ENCODE results near the gene TNIP1. TPM values are rescaled to one million over a fixed set of nuclear protein-coding genes. Genes with fewer than 3 reads are reported as not detected.

TNIP1 gene, protein sequence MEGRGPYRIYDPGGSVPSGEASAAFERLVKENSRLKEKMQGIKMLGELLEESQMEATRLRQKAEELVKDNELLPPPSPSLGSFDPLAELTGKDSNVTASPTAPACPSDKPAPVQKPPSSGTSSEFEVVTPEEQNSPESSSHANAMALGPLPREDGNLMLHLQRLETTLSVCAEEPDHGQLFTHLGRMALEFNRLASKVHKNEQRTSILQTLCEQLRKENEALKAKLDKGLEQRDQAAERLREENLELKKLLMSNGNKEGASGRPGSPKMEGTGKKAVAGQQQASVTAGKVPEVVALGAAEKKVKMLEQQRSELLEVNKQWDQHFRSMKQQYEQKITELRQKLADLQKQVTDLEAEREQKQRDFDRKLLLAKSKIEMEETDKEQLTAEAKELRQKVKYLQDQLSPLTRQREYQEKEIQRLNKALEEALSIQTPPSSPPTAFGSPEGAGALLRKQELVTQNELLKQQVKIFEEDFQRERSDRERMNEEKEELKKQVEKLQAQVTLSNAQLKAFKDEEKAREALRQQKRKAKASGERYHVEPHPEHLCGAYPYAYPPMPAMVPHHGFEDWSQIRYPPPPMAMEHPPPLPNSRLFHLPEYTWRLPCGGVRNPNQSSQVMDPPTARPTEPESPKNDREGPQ
- total RNA-seq, result 259 TPM
- 10 to 100 TPM; 46.9 to 71.5 (median 59.8) TPM for polyA plus RNA-seq

DNA sequence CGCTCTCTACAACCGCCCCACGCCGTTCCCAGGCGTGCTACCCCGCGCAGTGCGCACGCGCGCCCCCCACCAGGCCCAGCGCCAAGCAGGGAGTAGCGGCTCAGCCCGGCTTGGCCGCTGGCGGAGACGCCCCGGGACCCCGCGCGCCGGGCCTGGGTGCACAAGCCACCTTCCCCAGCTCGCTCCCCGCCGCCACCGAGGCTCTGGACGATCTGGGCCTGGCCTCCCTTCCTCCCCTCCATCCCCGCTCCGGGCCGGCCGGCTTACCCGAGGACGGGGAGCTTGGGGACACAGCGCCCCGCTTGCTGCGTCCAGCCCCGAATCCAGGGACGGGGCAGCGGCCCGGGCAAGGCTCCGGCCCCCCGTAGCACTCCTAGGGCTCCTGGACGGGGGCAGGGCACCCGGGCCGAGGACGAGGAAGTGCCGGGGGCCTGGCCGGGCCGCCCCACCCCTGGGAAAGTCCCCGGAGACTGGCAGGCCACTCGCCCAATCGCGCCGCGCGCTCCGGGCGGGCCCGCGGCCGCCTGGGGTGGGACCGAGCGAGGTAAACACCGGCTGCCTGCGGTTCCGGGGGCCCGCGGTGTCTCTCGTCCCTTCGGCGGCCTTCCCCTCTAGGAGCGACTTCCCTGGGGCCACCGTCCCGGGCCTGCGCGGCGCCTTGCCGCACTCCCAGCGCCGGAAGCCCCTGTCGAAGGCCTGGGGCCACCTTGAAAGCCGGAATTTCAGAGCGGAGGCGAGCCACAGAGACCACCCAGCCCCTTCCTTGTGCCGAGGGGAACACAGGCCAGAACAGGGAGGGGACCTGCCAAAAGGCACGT, at the start of gene TNIP1:
Gene TNIP1 (minus strand): TSS at position 422 of the 818 bp plus-strand sequence. CDS start 15,939 bp downstream, outside the sequence.
- H3K27me3 ChIP-seq (ENCODE audit: control insufficient read depth, insufficient read depth, low read length), result no peaks in the 10 kb centered on the region
- DNase-seq (peak; percentile 90 to 95 (median 93)), ATAC-seq (ENCODE audit: low read depth in 2 of 2) (peak; percentile 83 to 85)
- peak within 1 kb of the TSS; percentile 98 for H3K27ac ChIP-seq (ENCODE audit: insufficient read depth, low read length, poor library complexity, severe bottlenecking)
- no peaks in the 10 kb centered on the region for H3K9me3 Mint-ChIP-seq
- no peaks in the 10 kb centered on the region for H3K9me3 ChIP-seq (ENCODE audit: control insufficient read depth in 2 of 2, low read length in 2 of 2)
- peaks cover 89% of the 10 kb centered on the region for H3K4me1 ChIP-seq (ENCODE audit: control insufficient read depth, insufficient read depth, low read length, poor library complexity, severe bottlenecking)
- peak within 1 kb of the TSS; percentile 99 for H3K4me3 ChIP-seq (ENCODE audit: low read depth, low read length)
- H3K4me1 Mint-ChIP-seq, result peaks cover 36 to 87% (median 71%) of the 10 kb centered on the region in 4 donors
- peak within 1 kb of the TSS; percentile 92 to 96 (median 94) for H3K4me3 Mint-ChIP-seq
- H3K27me3 Mint-ChIP-seq, result no peaks in the 10 kb centered on the region
- H3K36me3 Mint-ChIP-seq, result peaks cover 18% of the 10 kb centered on the region
- H3K36me3 ChIP-seq (ENCODE audit: control insufficient read depth, insufficient read depth, low read length), result peaks cover 4% of the 10 kb centered on the region
- peak within 1 kb of the TSS; percentile 89 to 99 (median 95) for H3K27ac Mint-ChIP-seq

DNA sequence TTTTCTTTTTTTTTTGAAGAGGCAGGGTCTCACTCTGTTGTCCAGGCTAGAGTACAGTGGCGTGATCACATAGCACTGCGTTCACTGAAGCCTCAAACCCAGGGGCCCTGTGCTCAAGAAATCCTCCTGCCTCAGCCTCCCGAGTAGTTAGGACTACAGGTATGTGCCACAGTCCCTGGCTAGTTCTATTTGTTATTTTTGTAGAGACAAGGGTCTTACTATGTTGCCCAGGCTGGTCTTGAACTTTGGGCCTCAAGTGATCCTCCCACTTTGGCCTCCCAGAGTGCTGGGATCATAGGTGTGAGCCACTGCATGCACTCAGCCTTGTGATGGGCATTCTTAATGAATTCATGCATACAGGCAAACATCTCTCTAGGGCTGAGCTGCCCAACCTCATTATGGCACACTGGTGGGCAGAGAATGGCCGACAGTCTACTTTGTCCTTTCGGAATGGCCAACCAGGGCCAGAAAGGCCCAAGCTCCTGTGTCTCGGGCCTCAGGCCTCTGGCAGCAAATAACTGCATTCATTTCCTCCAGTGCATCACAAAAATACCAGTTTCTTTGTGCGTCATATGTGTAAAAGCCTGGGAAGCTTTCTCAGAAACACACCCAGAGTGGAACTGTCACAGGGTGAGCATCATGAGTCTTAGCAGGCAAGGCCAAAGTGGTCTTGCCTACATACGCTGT, 49.5 kb upstream of the TNIP1 start:
- Mint-ChIP-seq H3K36me3 (peaks cover 72% of the 10 kb centered on the region), H3K9me3 (no peaks in the 10 kb centered on the region), H3K4me1 (peaks cover 17 to 68% (median 44%) of the 10 kb centered on the region in 4 donors), H3K4me3 (no peak overlapping the region), H3K27ac (peak overlapping the region; percentile 90 to 98 (median 93)), H3K27me3 (no peaks in the 10 kb centered on the region)
- peaks cover 24% of the 10 kb centered on the region for H3K4me1 ChIP-seq (ENCODE audit: control insufficient read depth, insufficient read depth, low read length, poor library complexity, severe bottlenecking)
- ATAC-seq (ENCODE audit: low read depth in 2 of 2) (no peak), DNase-seq (no peak)
- no peak overlapping the region for H3K4me3 ChIP-seq (ENCODE audit: low read depth, low read length)
- peak overlapping the region; percentile 58 for H3K27ac ChIP-seq (ENCODE audit: insufficient read depth, low read length, poor library complexity, severe bottlenecking)
- no peaks in the 10 kb centered on the region for H3K27me3 ChIP-seq (ENCODE audit: control insufficient read depth, insufficient read depth, low read length)
- peaks cover 97% of the 10 kb centered on the region for H3K36me3 ChIP-seq (ENCODE audit: control insufficient read depth, insufficient read depth, low read length)
- no peaks in the 10 kb centered on the region for H3K9me3 ChIP-seq (ENCODE audit: control insufficient read depth in 2 of 2, low read length in 2 of 2)

DNA sequence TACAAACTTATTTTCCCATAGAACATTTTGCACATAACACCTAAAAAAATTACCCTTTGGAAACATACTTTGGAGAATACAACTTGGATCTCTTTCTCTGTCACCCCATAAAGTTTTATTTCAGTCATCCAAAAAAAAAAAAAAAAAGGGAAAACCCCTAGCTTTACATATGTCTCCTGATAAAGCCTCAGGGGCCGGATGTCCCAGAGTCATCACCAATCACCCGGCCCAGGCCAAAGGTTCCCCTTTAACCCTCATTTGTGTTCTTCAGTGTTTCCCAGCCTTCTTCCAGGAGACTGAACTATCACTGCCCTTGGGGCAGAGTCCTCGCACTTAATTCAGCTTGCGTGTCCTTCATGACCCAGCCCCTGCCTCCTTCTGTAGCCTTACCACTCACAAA, 48.0 kb upstream of the TNIP1 start:
- Mint-ChIP-seq H3K4me3 (no peak overlapping the region), H3K36me3 (peaks cover 69% of the 10 kb centered on the region), H3K27me3 (no peaks in the 10 kb centered on the region), H3K9me3 (no peaks in the 10 kb centered on the region), H3K4me1 (peaks cover 18 to 70% (median 43%) of the 10 kb centered on the region in 4 donors), H3K27ac (peak overlapping the region in 2 of 3 donors; percentile 90 to 92)
- no peaks in the 10 kb centered on the region for H3K27me3 ChIP-seq (ENCODE audit: control insufficient read depth, insufficient read depth, low read length)
- peaks cover 24% of the 10 kb centered on the region for H3K4me1 ChIP-seq (ENCODE audit: control insufficient read depth, insufficient read depth, low read length, poor library complexity, severe bottlenecking)
- peaks cover 95% of the 10 kb centered on the region for H3K36me3 ChIP-seq (ENCODE audit: control insufficient read depth, insufficient read depth, low read length)
- H3K9me3 ChIP-seq (ENCODE audit: control insufficient read depth in 2 of 2, low read length in 2 of 2), result no peaks in the 10 kb centered on the region
- no peak for ATAC-seq (ENCODE audit: low read depth in 2 of 2)
- H3K4me3 ChIP-seq (ENCODE audit: low read depth, low read length), result no peak overlapping the region
- no peak for DNase-seq
- H3K27ac ChIP-seq (ENCODE audit: insufficient read depth, low read length, poor library complexity, severe bottlenecking), result no peak overlapping the region

DNA sequence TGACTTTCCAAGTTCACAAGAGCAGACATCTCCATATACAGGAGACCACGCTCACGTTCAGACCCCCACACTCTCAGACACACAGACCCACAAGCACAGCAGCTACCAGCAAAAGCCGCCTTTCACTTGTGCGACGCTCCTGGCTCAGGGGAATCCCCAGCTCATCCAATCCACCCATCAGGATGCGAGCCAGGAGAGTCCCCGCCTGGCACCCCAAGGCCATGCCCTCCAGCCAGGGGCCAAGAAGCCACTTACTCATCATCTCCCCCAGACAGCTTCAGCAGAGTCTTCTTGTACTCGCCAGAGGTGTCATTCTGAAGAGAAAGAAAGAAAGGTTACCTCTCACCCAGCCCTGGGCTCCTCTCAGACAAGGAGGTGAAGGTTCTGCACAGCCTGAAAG, 47.1 kb upstream of the TNIP1 start:
- H3K36me3 ChIP-seq (ENCODE audit: control insufficient read depth, insufficient read depth, low read length), result peaks cover 95% of the 10 kb centered on the region
- no peak overlapping the region for H3K27ac ChIP-seq (ENCODE audit: insufficient read depth, low read length, poor library complexity, severe bottlenecking)
- H3K4me3 ChIP-seq (ENCODE audit: low read depth, low read length), result no peak overlapping the region
- H3K9me3 ChIP-seq (ENCODE audit: control insufficient read depth in 2 of 2, low read length in 2 of 2), result no peaks in the 10 kb centered on the region
- no peaks in the 10 kb centered on the region for H3K27me3 ChIP-seq (ENCODE audit: control insufficient read depth, insufficient read depth, low read length)
- DNase-seq (no peak), ATAC-seq (ENCODE audit: low read depth in 2 of 2) (no peak)
- Mint-ChIP-seq H3K27ac (peak overlapping the region; percentile 33 to 90 (median 81)), H3K9me3 (no peaks in the 10 kb centered on the region), H3K36me3 (peaks cover 60% of the 10 kb centered on the region), H3K4me3 (no peak overlapping the region), H3K27me3 (no peaks in the 10 kb centered on the region), H3K4me1 (peaks cover 18 to 62% (median 39%) of the 10 kb centered on the region in 4 donors)
- H3K4me1 ChIP-seq (ENCODE audit: control insufficient read depth, insufficient read depth, low read length, poor library complexity, severe bottlenecking), result peaks cover 24% of the 10 kb centered on the region

DNA sequence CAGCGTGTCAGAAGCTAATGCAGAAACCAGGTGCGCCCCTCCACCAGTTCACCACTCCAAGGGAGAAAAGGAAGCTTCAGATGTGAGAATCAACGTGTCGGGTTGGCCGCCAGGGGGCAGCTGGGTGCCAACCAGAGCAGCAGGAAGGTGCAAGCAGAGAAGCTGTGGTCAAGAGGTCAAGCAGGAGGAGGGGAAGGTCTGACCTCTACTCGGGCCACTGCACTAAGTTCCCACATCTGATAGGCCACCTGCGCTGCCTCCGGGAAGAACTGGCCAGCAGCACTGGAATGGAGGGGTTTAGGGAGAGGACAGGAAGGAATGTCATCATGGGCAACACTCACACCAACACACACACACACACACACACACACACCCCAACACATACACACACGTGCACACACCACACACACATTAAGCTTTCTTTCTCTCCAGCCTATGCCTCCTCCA, 45.4 kb upstream of the TNIP1 start:
- H3K9me3 Mint-ChIP-seq, result no peaks in the 10 kb centered on the region
- no peaks in the 10 kb centered on the region for H3K27me3 Mint-ChIP-seq
- peaks cover 15 to 46% (median 25%) of the 10 kb centered on the region in 4 donors for H3K4me1 Mint-ChIP-seq
- no peak overlapping the region for H3K4me3 ChIP-seq (ENCODE audit: low read depth, low read length)
- no peaks in the 10 kb centered on the region for H3K9me3 ChIP-seq (ENCODE audit: control insufficient read depth in 2 of 2, low read length in 2 of 2)
- peaks cover 95% of the 10 kb centered on the region for H3K36me3 ChIP-seq (ENCODE audit: control insufficient read depth, insufficient read depth, low read length)
- no peak overlapping the region for H3K4me3 Mint-ChIP-seq
- peaks cover 13% of the 10 kb centered on the region for H3K4me1 ChIP-seq (ENCODE audit: control insufficient read depth, insufficient read depth, low read length, poor library complexity, severe bottlenecking)
- peak overlapping the region; percentile 43 to 74 (median 53) for H3K27ac Mint-ChIP-seq
- DNase-seq (peak; percentile 49 to 73 (median 69)), ATAC-seq (ENCODE audit: low read depth in 2 of 2) (peak in 1 of 2 donors; percentile 18)
- H3K27ac ChIP-seq (ENCODE audit: insufficient read depth, low read length, poor library complexity, severe bottlenecking), result no peak overlapping the region
- H3K36me3 Mint-ChIP-seq, result peaks cover 57% of the 10 kb centered on the region
- H3K27me3 ChIP-seq (ENCODE audit: control insufficient read depth, insufficient read depth, low read length), result no peaks in the 10 kb centered on the region

DNA sequence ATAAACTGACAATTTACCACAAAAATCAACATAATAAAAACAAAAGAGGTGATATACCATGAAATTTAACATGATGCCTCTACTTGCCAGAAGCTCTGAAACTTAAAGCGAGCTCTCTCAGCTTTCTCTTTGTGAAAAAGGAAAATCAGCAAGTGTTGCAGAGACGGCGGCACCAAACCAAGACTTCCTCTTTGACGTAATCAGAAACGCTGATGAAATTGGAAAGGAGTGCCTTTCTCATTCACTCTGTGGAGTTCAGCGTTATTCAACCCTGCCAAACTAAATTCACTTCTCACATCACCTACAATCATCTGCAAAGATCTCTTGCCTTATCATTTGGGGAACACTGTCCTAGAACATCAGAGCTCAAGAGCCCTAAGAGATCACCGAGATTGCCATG, 44.6 kb upstream of the TNIP1 start:
- H3K4me3 ChIP-seq (ENCODE audit: low read depth, low read length), result no peak overlapping the region
- Mint-ChIP-seq H3K36me3 (peaks cover 56% of the 10 kb centered on the region), H3K9me3 (no peaks in the 10 kb centered on the region), H3K4me1 (peaks cover 15 to 38% (median 23%) of the 10 kb centered on the region in 4 donors), H3K27me3 (no peaks in the 10 kb centered on the region), H3K4me3 (peak overlapping the region in 2 of 4 donors; percentile 36 to 53), H3K27ac (peak overlapping the region; percentile 22 to 53 (median 33))
- H3K36me3 ChIP-seq (ENCODE audit: control insufficient read depth, insufficient read depth, low read length), result peaks cover 95% of the 10 kb centered on the region
- peak in 1 of 2 donors; percentile 23 for ATAC-seq (ENCODE audit: low read depth in 2 of 2)
- H3K9me3 ChIP-seq (ENCODE audit: control insufficient read depth in 2 of 2, low read length in 2 of 2), result no peaks in the 10 kb centered on the region
- DNase-seq, result peak in 1 of 3 donors; percentile 37
- H3K27ac ChIP-seq (ENCODE audit: insufficient read depth, low read length, poor library complexity, severe bottlenecking), result no peak overlapping the region
- H3K27me3 ChIP-seq (ENCODE audit: control insufficient read depth, insufficient read depth, low read length), result no peaks in the 10 kb centered on the region
- H3K4me1 ChIP-seq (ENCODE audit: control insufficient read depth, insufficient read depth, low read length, poor library complexity, severe bottlenecking), result peaks cover 10% of the 10 kb centered on the region

All from CD4-positive, CD25-positive, alpha-beta regulatory T cell (primary cell).